GM23338 (cell line): ENCODE measurements around the gene ADI1. TPM values are rescaled to one million over a fixed set of nuclear protein-coding genes. Genes with fewer than 3 reads are reported as not detected.

Experiments used
- ATAC-seq: fragments of 200-7000 bp; cut with Tn5 transposase; 3 replicates; pipeline ENCODE4 v1.9.1; 2020
- DNase-seq: peaks from one replicate; pipeline ENCODE4 v3.0.0-alpha.2; 2015; ENCODE audit warnings: low spot score
- H2AFZ ChIP-seq: fragments of 200-600 bp; sonication (generic); 2 replicates; pipeline ENCODE4 v1.8.0; 2016; ENCODE audit warnings: antibody characterized with exemption, mild to moderate bottlenecking, moderate library complexity
- H3F3A ChIP-seq: fragments of 200-600 bp; sonication (generic); replicated peaks from 2 replicates; pipeline ENCODE4 v1.8.0; 2017; ENCODE audit warnings: antibody characterized with exemption, mixed run types, low read depth
- H3K27ac ChIP-seq: fragments of 200-600 bp; sonication (generic); 2 replicates; pipeline ENCODE4 v1.6.1; 2016; ENCODE audit warnings: low read depth
- H3K27me3 ChIP-seq: fragments of 200-600 bp; sonication (generic); 2 replicates; pipeline ENCODE4 v1.8.0; 2016; ENCODE audit warnings: mild to moderate bottlenecking, mixed run types, moderate library complexity; ENCODE audit not compliant: insufficient read depth
- H3K36me3 ChIP-seq: fragments of 200-600 bp; sonication (generic); 2 replicates; pipeline ENCODE4 v1.8.0; 2016; ENCODE audit warnings: mild to moderate bottlenecking; ENCODE audit not compliant: insufficient read depth
- H3K4me1 ChIP-seq: fragments of 200-600 bp; sonication (generic); 2 replicates; pipeline ENCODE4 v1.8.0; 2016; ENCODE audit warnings: mild to moderate bottlenecking, moderate library complexity; ENCODE audit not compliant: insufficient read depth
- H3K4me2 ChIP-seq: fragments of 200-600 bp; sonication (generic); 2 replicates; pipeline ENCODE4 v1.7.1; 2017; ENCODE audit warnings: mixed run types
- H3K4me3 ChIP-seq: fragments of 200-600 bp; sonication (generic); 2 replicates; pipeline ENCODE4 v1.6.1; 2016; ENCODE audit warnings: mixed run types
- H3K79me2 ChIP-seq: fragments of 200-600 bp; sonication (generic); replicated peaks from 2 replicates; pipeline ENCODE4 v1.8.0; 2017; ENCODE audit warnings: mild to moderate bottlenecking; ENCODE audit not compliant: insufficient read depth
- H3K9me2 ChIP-seq: fragments of 200-600 bp; sonication (generic); 2 replicates; pipeline ENCODE4 v1.8.0; 2017; ENCODE audit not compliant: insufficient read depth
- H4K20me1 ChIP-seq: fragments of 200-600 bp; sonication (generic); replicated peaks from 2 replicates; pipeline ENCODE4 v1.8.0; 2017; ENCODE audit warnings: mild to moderate bottlenecking; ENCODE audit not compliant: insufficient read depth
- H3K27ac Mint-ChIP-seq: 2 replicates; pipeline ENCODE4 v1.8.0; 2020; ENCODE audit warnings: inconsistent platforms, mild to moderate bottlenecking, moderate library complexity, mixed read lengths
- H3K27me3 Mint-ChIP-seq: 3 replicates; pipeline ENCODE4 v1.8.0; 2022; ENCODE audit warnings: low read depth, mild to moderate bottlenecking, moderate library complexity, mixed read lengths, inconsistent platforms; ENCODE audit not compliant: insufficient read depth, poor library complexity
- H3K36me3 Mint-ChIP-seq: 3 replicates; pipeline ENCODE4 v1.8.0; 2021; ENCODE audit warnings: low read depth, mild to moderate bottlenecking, inconsistent platforms, moderate library complexity, mixed read lengths
- H3K4me1 Mint-ChIP-seq: 3 replicates; pipeline ENCODE4 v1.8.0; 2020; ENCODE audit warnings: mild to moderate bottlenecking, inconsistent platforms, mixed read lengths
- H3K4me3 Mint-ChIP-seq: 3 replicates; pipeline ENCODE4 v1.8.0; 2021; ENCODE audit warnings: moderate library complexity, mild to moderate bottlenecking, inconsistent platforms, mixed read lengths
- H3K9me3 Mint-ChIP-seq: 3 replicates; pipeline ENCODE4 v1.8.0; 2020; ENCODE audit warnings: moderate library complexity, mild to moderate bottlenecking, inconsistent platforms, mixed read lengths
- CREB1 ChIP-seq: fragments of 250-450 bp; sonication (Bioruptor Pico); IDR thresholded peaks from 2 replicates; pipeline ENCODE4 v1.5.0; 2020; ENCODE audit warnings: low read depth, mild to moderate bottlenecking, moderate library complexity
- CTCF ChIP-seq, 2 experiments: fragments of 200-600 bp in 1 of 2; sonication (generic) in 1 of 2; conservative IDR thresholded peaks; 2 replicates each; pipeline versions ENCODE4 v1.5.1 to v1.6.1; 2016 to 2017; ENCODE audit warnings: antibody characterized with exemption in 2 of 2, low read depth in 2 of 2, mild to moderate bottlenecking in 2 of 2, moderate library complexity in 1 of 2
- ETS1 ChIP-seq: IDR thresholded peaks from 2 replicates; pipeline ENCODE4 v1.6.1; 2016; ENCODE audit warnings: antibody characterized with exemption
- EZH2 ChIP-seq: fragments of 200-600 bp; sonication (generic); IDR thresholded peaks from one replicate; pipeline ENCODE4 v1.8.0; 2017; ENCODE audit warnings: antibody characterized with exemption, mild to moderate bottlenecking, low read depth; ENCODE audit not compliant: unreplicated experiment
- EZH2phosphoT487 ChIP-seq: fragments of 200-600 bp; sonication (generic); IDR thresholded peaks from one replicate; pipeline ENCODE4 v1.8.1; 2018; ENCODE audit warnings: antibody characterized with exemption; ENCODE audit not compliant: unreplicated experiment
- JUNB ChIP-seq: IDR thresholded peaks from one replicate; pipeline ENCODE4 v1.6.1; 2016; ENCODE audit warnings: antibody characterized with exemption; ENCODE audit not compliant: unreplicated experiment
- NANOG ChIP-seq: IDR thresholded peaks from 2 replicates; pipeline ENCODE4 v1.6.1; 2016; ENCODE audit warnings: antibody characterized with exemption, borderline replicate concordance
- POLR2AphosphoS5 ChIP-seq: IDR thresholded peaks from 2 replicates; pipeline ENCODE4 v1.6.1; 2016; ENCODE audit warnings: antibody characterized with exemption, low read depth
- REST ChIP-seq: IDR thresholded peaks from one replicate; pipeline ENCODE4 v1.6.1; 2018; ENCODE audit warnings: antibody characterized with exemption; ENCODE audit not compliant: unreplicated experiment
- STAT1 ChIP-seq: IDR thresholded peaks from one replicate; pipeline ENCODE4 v1.6.1; 2016; ENCODE audit warnings: antibody characterized with exemption; ENCODE audit not compliant: unreplicated experiment
- ZNF114 ChIP-seq: fragments of 250-450 bp; sonication (Bioruptor Pico); IDR thresholded peaks from 2 replicates; pipeline ENCODE4 v1.5.0; 2020; ENCODE audit warnings: mild to moderate bottlenecking, moderate library complexity
- ZNF331 ChIP-seq: fragments of 250-450 bp; sonication (Bioruptor Pico); IDR thresholded peaks from 2 replicates; pipeline ENCODE4 v1.5.0; 2020; ENCODE audit warnings: low read depth, mild to moderate bottlenecking, moderate library complexity
- ZNF462 ChIP-seq: fragments of 250-450 bp; sonication (Bioruptor Pico); IDR thresholded peaks from 2 replicates; pipeline ENCODE4 v1.5.0; 2020; ENCODE audit warnings: mild to moderate bottlenecking, moderate library complexity
- polyA plus RNA-seq: library from polyadenylated mRNA; unstranded; fragments of >200 nt; fragmentation: Nextera tagmentation; extraction: Ambion mirVana; gene quantifications from 2 replicates; pipeline ENCODE4 v1.2.1, GENCODE V29; 2016
- total RNA-seq: library from RNA; depleted of rRNA; stranded (reverse); fragments of >200 nt; shearing (Covaris generic); gene quantifications from 2 replicates; pipeline ENCODE4 v1.2.3, GENCODE V29; 2014

ADI1 gene
- total and polyA plus RNA-seq, 2 experiments from 2014 or later: 16.3 to 31.9 TPM

GRCh38 chr2:3466482-3466863 is 52.9 kb downstream of the ADI1 start:
- no peak for DNase-seq
- H3K79me2 ChIP-seq: no peaks in the 10 kb centered on the region
- Mint-ChIP-seq H3K36me3 (peaks cover 34% of the 10 kb centered on the region), H3K4me1 (peaks cover 29% of the 10 kb centered on the region), H3K27ac (no peak overlapping the region), H3K9me3 (no peaks in the 10 kb centered on the region), H3K27me3 (peaks cover 8% of the 10 kb centered on the region), H3K4me3 (no peak overlapping the region)
- H3K4me3 ChIP-seq: no peak overlapping the region
- H3K27ac ChIP-seq: no peak overlapping the region
- H3K4me2 ChIP-seq: no peak overlapping the region
- no peak for ATAC-seq
- H3K36me3 ChIP-seq: no peaks in the 10 kb centered on the region
- no peaks in the 10 kb centered on the region for H3K9me2 ChIP-seq
- no peak for TF ChIP-seq EZH2
- no peak for TF ChIP-seq CREB1 (CRISPR knock-in tag)
- TF ChIP-seq POLR2AphosphoS5: no peak
- TF ChIP-seq NANOG: no peak
- no peak for TF ChIP-seq ZNF331 (CRISPR knock-in tag)
- TF ChIP-seq STAT1: no peak
- TF ChIP-seq ZNF114: no peak
- TF ChIP-seq JUNB: no peak
- no peak for TF ChIP-seq EZH2phosphoT487
- TF ChIP-seq ETS1: no peak
- TF ChIP-seq REST: no peak
- TF ChIP-seq ZNF462 (CRISPR knock-in tag): no peak
- TF ChIP-seq CTCF (conservative IDR thresholded peaks at IDR 0.05; ENCODE audit: low read depth in 2 of 2): no peak
- H4K20me1 ChIP-seq: no peaks in the 10 kb centered on the region
- no peaks in the 10 kb centered on the region for H3F3A ChIP-seq
- H3K27me3 ChIP-seq: no peaks in the 10 kb centered on the region
- H3K4me1 ChIP-seq: no peaks in the 10 kb centered on the region
- H2AFZ ChIP-seq: no peak overlapping the region
